Calu3 (cell line): ENCODE data around the gene LRTM2. TPM values are rescaled to one million over a fixed set of nuclear protein-coding genes. Genes with fewer than 3 reads are reported as not detected.

Source experiments
- BruUV-seq: library from RNA; stranded (reverse); fragments of 400-500 nt; replicated peaks from 2 replicates; lab custom pipeline; 2021; lab: Mats Ljungman, UMichigan
- CTCF ChIA-PET: fragments of 300-600 bp; sonication (Branson Sonifier 250); formaldehyde crosslinking; loops from one replicate; lab custom pipeline; 2022; ENCODE audit warnings: antibody characterized with exemption; lab: Charles Lee
- DNase-seq: peaks from one replicate; pipeline ENCODE4 v3.0.0; 2022
- H3K27ac Mint-ChIP-seq: one replicate; pipeline ENCODE4 v1.8.0; 2022; ENCODE audit warnings: mixed read lengths; ENCODE audit not compliant: unreplicated experiment
- H3K27me3 Mint-ChIP-seq: one replicate; pipeline ENCODE4 v1.8.0; 2022; ENCODE audit warnings: mixed read lengths; ENCODE audit not compliant: unreplicated experiment
- H3K36me3 Mint-ChIP-seq: one replicate; pipeline ENCODE4 v1.8.0; 2022; ENCODE audit warnings: mild to moderate bottlenecking, moderate library complexity, mixed read lengths; ENCODE audit not compliant: insufficient read depth, unreplicated experiment
- H3K4me1 Mint-ChIP-seq: one replicate; pipeline ENCODE4 v1.8.0; 2022; ENCODE audit warnings: mild to moderate bottlenecking, low read depth, mixed read lengths; ENCODE audit not compliant: unreplicated experiment
- H3K4me3 Mint-ChIP-seq: one replicate; pipeline ENCODE4 v1.8.0; 2022; ENCODE audit warnings: mild to moderate bottlenecking, low read depth, moderate library complexity, mixed read lengths; ENCODE audit not compliant: unreplicated experiment
- H3K9me3 Mint-ChIP-seq: one replicate; pipeline ENCODE4 v1.8.0; 2022; ENCODE audit warnings: low read depth, mixed read lengths; ENCODE audit not compliant: unreplicated experiment
- CTCF ChIP-seq: fragments of 200-600 bp; IDR thresholded peaks from one replicate; pipeline ENCODE4 v1.8.0; 2022; ENCODE audit warnings: antibody characterized with exemption; ENCODE audit not compliant: unreplicated experiment
- intact Hi-C: fragments of 100-400 bp; cut with micrococcal nuclease; formaldehyde crosslinking; loops from one replicate; pipeline ENCODE4 v1.10.0; 2022; ENCODE audit not compliant: unreplicated experiment
- total RNA-seq: library from RNA; stranded (reverse); gene quantifications from 2 replicates; pipeline ENCODE4 v1.2.3, GENCODE V29; 2022

Gene LRTM2
- total RNA-seq, 1 experiment from 2014 or later: not detected

- Mint-ChIP-seq H3K36me3 (no peaks in the 10 kb centered on the region), H3K27ac (no peak overlapping the region), H3K4me3 (no peak overlapping the region), H3K4me1 (no peaks in the 10 kb centered on the region), H3K9me3 (peaks cover 7% of the 10 kb centered on the region), H3K27me3 (peaks cover 96% of the 10 kb centered on the region)
- no peak for DNase-seq
- CTCF ChIA-PET: no interaction called here
- no peak for TF ChIP-seq CTCF
- BruUV-seq: no TSS peak
- intact Hi-C loops: no loop called here
These were observed 51.6 kb downstream of the LRTM2 start for GRCh38 chr12:1872001-1872400.

- intact Hi-C loops: no loop called here
- Mint-ChIP-seq H3K4me3 (no peak overlapping the region), H3K4me1 (no peaks in the 10 kb centered on the region), H3K27ac (no peak overlapping the region), H3K9me3 (peaks cover 7% of the 10 kb centered on the region), H3K27me3 (peaks cover 96% of the 10 kb centered on the region), H3K36me3 (no peaks in the 10 kb centered on the region)
- CTCF ChIA-PET: no interaction called here
- DNase-seq: no peak
- no TSS peak for BruUV-seq
- TF ChIP-seq CTCF: no peak
These were observed 52.1 kb downstream of the LRTM2 start for GRCh38 chr12:1872448-1872847.

- H3K27me3 Mint-ChIP-seq: peaks cover 96% of the 10 kb centered on the region
- CTCF ChIA-PET: no interaction called here
- intact Hi-C loops: no loop called here
- H3K4me1 Mint-ChIP-seq: no peaks in the 10 kb centered on the region
- H3K36me3 Mint-ChIP-seq: no peaks in the 10 kb centered on the region
- TF ChIP-seq CTCF: no peak
- BruUV-seq: no TSS peak
- DNase-seq: no peak
- H3K4me3 Mint-ChIP-seq: no peak overlapping the region
- no peak overlapping the region for H3K27ac Mint-ChIP-seq
- H3K9me3 Mint-ChIP-seq: peaks cover 7% of the 10 kb centered on the region
These were observed 53.5 kb downstream of the LRTM2 start for GRCh38 chr12:1873531-1874510.

- CTCF ChIA-PET: interaction anchor here (0.8 kb wide), 1 partner anchor 64 kb away, joined by 4 read pairs; no protein-coding TSS in a partner anchor
- intact Hi-C loops: no loop called here
- no peaks in the 10 kb centered on the region for H3K4me1 Mint-ChIP-seq
- H3K9me3 Mint-ChIP-seq: peaks cover 2% of the 10 kb centered on the region
- H3K27ac Mint-ChIP-seq: no peak overlapping the region
- no peak for DNase-seq
- no peak for TF ChIP-seq CTCF
- H3K27me3 Mint-ChIP-seq: peaks cover 90% of the 10 kb centered on the region
- no TSS peak for BruUV-seq
- H3K4me3 Mint-ChIP-seq: no peak overlapping the region
- H3K36me3 Mint-ChIP-seq: no peaks in the 10 kb centered on the region
These were observed 55.2 kb downstream of the LRTM2 start for GRCh38 chr12:1875608-1876007.
